GM12878 (cell line): ENCODE results near the gene SPESP1.

Source experiments
- RCOR1 ChIP-seq: conservative IDR thresholded peaks from 2 replicates; pipeline ENCODE4 v1.6.1; 2012; ENCODE audit warnings: low read depth, low read length, improper control_type of control experiment
- TF ChIP-seq, protein P1 (sequence below): fragments of 150-350 bp; IDR thresholded peaks from 2 replicates; pipeline ENCODE4 v1.6.1; 2014; ENCODE audit warnings: mild to moderate bottlenecking, low read depth, low read length

DNA sequence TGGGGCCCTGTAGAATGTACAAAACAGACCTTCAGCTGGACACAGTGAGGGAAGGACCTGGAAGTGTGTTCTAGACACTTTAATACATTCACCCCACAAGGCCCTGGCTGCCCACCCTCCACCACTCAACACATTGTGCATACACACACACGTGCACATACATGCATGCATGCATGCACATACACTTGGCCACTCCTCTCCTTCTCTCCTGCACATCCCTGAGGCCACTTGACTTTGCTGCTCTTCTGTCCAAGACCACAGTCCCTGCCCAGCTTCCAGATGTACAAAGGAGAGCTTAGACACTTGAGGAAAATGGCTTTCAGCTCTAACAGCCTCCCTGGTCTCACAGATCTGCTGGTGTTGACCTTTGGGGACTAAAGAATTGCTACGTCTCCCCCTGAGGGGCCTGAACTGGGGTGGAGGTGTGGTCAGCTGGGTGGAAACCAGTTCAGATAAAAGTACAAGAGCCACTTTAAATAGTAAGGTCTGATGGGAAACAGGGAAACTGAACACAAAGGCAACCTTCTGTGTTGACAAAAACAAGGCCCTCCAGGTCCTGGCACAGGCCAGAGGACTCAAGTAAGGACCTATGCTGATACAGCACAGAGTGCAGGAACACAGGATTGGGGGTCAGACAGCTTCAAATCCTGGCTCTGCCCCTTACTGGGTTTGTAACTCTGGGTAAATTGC lies 59.4 kb downstream of the SPESP1 start:
- TF ChIP-seq, protein P1, sequence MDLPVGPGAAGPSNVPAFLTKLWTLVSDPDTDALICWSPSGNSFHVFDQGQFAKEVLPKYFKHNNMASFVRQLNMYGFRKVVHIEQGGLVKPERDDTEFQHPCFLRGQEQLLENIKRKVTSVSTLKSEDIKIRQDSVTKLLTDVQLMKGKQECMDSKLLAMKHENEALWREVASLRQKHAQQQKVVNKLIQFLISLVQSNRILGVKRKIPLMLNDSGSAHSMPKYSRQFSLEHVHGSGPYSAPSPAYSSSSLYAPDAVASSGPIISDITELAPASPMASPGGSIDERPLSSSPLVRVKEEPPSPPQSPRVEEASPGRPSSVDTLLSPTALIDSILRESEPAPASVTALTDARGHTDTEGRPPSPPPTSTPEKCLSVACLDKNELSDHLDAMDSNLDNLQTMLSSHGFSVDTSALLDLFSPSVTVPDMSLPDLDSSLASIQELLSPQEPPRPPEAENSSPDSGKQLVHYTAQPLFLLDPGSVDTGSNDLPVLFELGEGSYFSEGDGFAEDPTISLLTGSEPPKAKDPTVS, result no peak
- TF ChIP-seq RCOR1, result no peak
